Measurements from ENCODE around the gene SRGAP1.
"Not testable (repeated sequence)": the region's sequence is repeated elsewhere in the genome, so short reads cannot be mapped to it uniquely, and the experiment has no call there.

Gene SRGAP1

DNA sequence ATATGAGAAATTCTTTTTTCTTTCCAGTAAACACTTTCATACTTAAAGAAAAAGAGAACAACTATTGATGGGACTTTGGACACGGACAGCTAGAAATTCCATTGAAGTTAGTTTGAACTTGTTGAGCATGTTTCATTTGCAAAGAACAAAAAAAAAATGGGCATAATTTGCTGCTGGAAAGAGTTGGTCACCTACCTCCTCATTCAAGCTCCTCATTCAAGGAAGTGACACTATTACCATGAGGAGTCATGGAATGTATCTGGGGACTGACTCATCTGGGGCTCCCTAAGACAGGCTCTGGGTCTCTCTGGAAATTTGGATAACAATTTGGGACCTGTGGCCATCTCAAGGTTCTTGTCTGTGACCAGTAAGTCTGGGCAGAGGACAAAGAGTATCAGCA, 327.2 kb downstream of the SRGAP1 start:
- DNase-seq (ENCODE audit: low read depth), result no peak

GRCh38 chr12:64172143-64172970, 327.9 kb downstream of the SRGAP1 start:
- no peak for DNase-seq (ENCODE audit: low read depth)

GRCh38 chr12:64173456-64173855, 329.0 kb downstream of the SRGAP1 start:
- DNase-seq (ENCODE audit: low read depth), result no peak

DNA sequence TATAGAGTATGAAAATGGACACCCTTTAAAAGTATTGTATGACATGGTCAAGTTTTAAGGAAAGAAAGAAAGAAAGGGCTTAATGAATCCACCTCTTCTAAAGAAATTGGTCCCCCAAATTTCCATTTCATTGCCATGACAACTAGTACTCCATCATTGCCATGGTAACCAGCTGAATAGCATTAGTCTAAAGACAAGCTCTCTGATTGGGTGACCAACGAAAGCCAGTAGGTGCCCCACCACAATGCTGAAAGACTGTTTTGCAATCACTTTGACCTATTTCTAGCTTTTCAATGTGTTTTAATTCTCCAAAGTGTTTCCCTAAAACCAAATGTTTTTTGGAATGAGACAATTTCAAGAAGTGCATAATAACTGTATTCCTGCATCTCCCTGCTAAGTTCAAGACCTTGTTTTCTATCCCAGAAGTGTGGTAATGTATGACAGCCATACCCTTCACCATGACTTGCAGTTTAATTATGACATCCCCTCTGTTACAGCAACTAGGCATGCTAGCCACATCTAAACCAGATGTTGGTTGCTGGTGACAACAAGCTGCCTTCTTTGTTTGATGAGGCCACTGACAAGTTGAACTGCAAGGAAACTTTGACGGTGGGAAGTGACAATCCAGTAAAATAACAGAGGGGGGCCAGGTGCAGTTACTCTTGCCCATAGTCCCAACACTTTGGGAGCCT, 330.9 kb downstream of the SRGAP1 start:
- no peak for DNase-seq (ENCODE audit: low read depth)

- DNase-seq (ENCODE audit: low read depth), result no peak
Observed at GRCh38 chr12:64177001-64177400, 332.5 kb downstream of the SRGAP1 start.

DNA sequence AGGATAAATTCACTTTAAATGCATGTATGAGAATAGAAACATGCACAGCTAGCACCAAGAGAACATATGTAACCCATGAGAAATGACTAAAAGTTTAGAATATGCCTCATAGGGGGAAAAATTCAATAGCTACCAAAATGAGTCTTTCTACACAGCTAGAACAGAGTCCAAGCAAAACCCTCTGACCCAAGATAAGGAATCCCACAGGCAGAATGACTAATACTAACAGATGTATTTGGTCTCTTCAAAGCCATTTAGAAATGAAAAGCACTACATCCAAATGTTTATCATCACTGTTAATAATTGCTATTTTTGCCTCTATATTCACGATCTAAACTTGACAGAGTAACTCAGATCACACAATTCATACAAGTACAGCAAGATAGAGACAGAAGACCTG, 333.6 kb downstream of the SRGAP1 start:
- DNase-seq (ENCODE audit: low read depth), result no peak

- no peak for DNase-seq (ENCODE audit: low read depth)
Observed at GRCh38 chr12:64180951-64181350, 336.5 kb downstream of the SRGAP1 start.

DNA sequence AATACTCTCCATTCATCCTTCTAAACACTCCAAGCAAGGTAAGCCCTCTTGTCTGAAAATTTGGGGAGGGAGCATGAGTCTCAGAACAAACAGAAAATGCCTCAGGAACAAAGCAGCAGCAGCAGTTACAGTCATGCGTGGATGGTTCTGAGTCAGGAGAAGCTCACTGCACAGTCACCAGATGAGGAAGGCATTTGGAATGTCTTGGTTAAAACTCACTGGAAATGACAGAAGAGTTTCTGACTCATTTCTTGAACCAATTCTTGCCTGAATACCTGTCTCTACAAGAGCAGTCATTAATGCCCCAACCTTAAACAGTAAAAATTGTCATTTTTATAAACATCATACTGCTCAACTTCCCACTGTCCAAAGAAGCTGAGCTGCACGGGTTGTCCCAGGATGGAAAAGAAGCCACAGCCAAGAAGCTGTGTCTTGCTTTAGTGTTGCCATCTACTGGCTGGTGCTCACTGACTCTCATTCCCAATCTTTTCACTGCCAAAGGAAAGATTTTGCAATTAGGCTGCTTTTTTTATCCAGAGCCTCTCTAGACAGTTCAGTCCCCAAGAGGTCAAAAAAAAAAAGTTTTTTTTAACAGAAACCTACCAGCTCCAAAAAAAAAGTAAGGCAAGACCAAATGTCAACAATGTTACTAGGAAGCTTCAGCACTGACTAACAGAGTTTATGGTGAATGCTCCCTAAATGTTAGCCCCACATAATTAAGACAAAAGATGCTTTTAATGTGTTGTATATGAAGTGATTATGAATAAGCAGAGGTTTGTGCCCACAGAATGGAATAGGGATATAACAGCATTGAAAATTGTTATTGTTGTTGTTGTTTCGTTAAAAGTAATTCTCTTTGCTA, 337.2 kb downstream of the SRGAP1 start:
- DNase-seq (ENCODE audit: low read depth), result no peak

GRCh38 chr12:64184216-64184615, 339.7 kb downstream of the SRGAP1 start:
- DNase-seq (ENCODE audit: low read depth), result no peak

- DNase-seq (ENCODE audit: low read depth), result no peak
Observed at GRCh38 chr12:64186789-64187188, 342.3 kb downstream of the SRGAP1 start.

DNA sequence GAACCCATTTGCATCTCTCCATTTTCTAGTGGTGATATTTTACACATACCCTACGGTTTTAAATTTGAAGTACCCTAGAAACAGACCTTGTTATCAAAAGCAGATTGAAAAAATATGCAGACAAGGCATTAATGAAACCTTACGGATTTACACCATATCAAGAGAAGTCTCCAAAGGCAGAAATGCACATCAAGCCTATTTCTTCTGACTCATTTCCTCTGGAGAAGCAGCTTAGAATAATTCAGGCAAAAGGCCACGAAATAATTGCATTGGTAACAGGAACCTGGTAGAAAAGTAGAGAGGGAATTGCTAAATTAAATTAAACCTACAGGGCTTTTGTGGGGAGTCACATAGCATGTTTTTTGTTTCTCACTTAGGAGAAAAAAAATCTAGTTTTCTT, 342.9 kb downstream of the SRGAP1 start:
- DNase-seq (ENCODE audit: low read depth), result no peak

DNA sequence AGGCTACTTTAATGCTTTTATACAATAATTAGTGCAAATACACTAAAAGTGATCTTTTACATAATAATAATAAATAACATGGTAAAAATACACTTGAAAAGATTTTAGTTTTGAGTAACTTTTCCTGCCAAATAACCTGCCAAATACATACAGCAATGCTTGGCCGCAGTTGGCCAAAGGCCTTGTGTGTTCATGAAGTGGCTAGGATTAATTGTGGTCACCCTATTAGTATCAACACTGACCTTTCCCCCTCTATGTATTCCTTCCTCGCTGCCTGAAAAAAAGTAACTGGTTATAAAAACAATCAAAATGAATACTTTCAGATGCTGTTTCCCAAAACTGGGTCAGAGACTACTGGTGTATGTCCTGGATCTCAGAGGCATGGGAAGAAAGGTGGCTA, 343.3 kb downstream of the SRGAP1 start:
- no peak for DNase-seq (ENCODE audit: low read depth)

DNA sequence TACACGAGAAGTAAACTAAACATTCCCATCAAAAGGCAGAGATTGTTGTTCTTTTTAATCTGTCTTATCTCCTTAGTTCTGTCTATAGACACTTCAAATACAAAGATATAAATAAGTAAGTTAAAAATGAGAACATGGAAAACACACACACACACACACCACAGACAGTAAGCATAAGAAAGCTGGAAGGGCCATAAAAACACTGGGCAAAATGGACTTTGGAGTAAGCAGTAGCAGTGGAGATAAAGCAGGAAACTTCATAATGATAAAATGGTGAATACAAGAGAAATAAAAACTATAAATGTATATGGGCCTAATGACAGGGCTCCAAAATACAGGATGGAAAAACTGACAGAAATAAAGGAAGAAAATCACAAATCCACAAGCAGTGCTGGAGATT, 345.0 kb downstream of the SRGAP1 start:
- no peak for DNase-seq (ENCODE audit: low read depth)

GRCh38 chr12:64190140-64190539, 345.6 kb downstream of the SRGAP1 start:
- DNase-seq (ENCODE audit: low read depth), result no peak

DNA sequence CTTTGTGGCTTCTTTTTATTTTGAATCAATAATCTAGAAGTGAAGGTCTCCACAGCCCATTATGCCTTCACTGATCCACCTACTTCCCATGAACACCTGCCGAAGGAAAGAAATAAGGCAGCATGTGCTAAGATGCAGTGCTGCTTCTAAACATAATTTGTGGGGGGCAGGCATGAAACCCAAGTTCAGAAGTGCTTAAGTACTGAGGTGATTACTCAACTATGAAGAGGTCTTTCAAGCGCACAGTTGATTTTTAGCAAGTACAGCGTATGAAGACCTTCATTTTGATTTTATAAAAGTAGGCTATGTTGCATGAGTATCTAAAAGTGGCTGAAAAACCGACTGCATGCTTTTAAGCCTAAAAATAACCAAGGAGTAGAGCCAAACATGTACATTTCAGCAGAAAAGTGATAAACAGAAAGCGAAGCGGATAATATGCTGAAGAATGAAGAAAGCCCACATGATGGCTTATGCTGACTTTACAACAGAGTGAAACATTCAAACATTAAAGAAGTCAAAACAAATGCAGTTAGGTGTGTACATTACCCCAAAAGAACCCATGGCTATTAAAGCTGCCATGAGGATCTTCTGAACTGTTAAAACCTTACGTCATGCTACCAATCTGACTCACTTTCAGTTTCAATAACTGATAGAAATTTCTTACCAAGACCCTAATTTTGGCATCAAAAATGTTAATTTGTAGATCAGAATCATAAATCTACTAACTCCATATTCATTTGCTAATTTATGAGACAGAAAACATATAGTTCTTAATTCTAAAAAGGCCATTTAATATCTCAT, 348.3 kb downstream of the SRGAP1 start:
- DNase-seq (ENCODE audit: low read depth), result no peak

DNA sequence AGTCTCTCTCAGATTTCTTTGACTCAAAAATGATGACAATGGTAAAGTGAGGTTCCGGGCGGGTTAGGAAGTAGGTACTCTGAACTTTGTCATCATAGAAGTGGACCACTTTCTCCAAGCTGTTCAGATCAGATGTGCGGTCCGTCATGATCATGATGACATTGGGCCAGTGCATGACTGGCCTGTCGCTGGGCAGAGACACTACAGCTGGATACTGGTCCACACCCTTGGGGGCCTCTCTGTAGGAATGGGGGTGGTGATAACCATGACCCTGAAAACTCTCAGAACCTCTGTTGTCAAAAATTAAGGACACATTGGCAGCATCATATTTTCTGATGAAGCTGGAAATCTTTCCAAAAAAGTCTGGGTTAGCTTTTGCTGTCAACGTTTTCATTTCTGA, 349.4 kb downstream of the SRGAP1 start:
- DNase-seq (ENCODE audit: low read depth), result no peak

GRCh38 chr12:64194333-64195149, 350.0 kb downstream of the SRGAP1 start:
- DNase-seq (ENCODE audit: low read depth), result no peak

GRCh38 chr12:64195841-64196240, 351.3 kb downstream of the SRGAP1 start:
- not testable (repeated sequence) for DNase-seq (ENCODE audit: low read depth)

- no peak for DNase-seq (ENCODE audit: low read depth)
Observed at GRCh38 chr12:64203036-64203435, 358.5 kb downstream of the SRGAP1 start.

DNA sequence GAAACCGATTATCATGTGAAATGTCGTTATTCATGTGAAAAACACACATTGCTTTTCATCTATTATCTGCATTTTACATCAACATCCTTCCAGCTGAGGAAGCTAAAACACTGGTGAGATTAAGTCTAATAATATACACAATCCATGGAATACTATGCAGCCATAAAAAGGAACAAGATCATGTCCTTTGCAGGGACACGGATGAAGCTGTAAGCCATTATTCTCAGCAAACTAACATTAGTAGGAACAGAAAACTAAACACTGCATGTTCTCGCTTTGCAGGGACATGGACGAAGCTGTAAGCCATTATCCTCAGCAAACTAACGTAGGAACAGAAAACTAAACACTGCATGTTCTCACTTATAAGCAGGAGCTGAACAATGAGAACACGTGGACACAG, 359.3 kb downstream of the SRGAP1 start:
- no peak for DNase-seq (ENCODE audit: low read depth)

GRCh38 chr12:64205542-64205941, 361.0 kb downstream of the SRGAP1 start:
- DNase-seq (ENCODE audit: low read depth), result no peak
